Endothelial cell of umbilical vein (primary cell): Measurements from ENCODE around the gene STMN3. TPM values are rescaled to one million over a fixed set of nuclear protein-coding genes. Genes with fewer than 3 reads are reported as not detected.

ENCODE experiments used
- BruUV-seq: library from RNA; stranded (reverse); fragments of 400-500 nt; replicated peaks from 2 replicates; lab custom pipeline; 2021; lab: Mats Ljungman, UMichigan
- CTCF ChIA-PET: fragments of 300-600, 350-600 bp; sonication (Branson Sonifier 250); formaldehyde crosslinking; loops from one replicate; lab custom pipeline; 2021; ENCODE audit warnings: antibody characterized with exemption, inconsistent platforms; lab: Charles Lee
- POLR2A ChIA-PET: fragments of 300-600, 350-600 bp; sonication (Branson Sonifier 250); formaldehyde crosslinking; loops from one replicate; lab custom pipeline; 2021; ENCODE audit warnings: antibody characterized with exemption, inconsistent platforms; lab: Charles Lee
- DNase-seq: peaks from one replicate; pipeline ENCODE4 v3.0.0-alpha.2; 2011; ENCODE audit warnings: low read depth, low spot score
- FAIRE-seq: peaks from 2 replicates; lab custom pipeline; 2011; peaks lifted over from hg19 to GRCh38; lab: Jason Lieb, UNC
- H2AFZ ChIP-seq: 2 replicates; pipeline ENCODE4 v1.6.0; 2012; ENCODE audit warnings: low read depth, low read length, control low read depth, inconsistent platforms
- H3K27ac ChIP-seq: 2 replicates; pipeline ENCODE4 v1.5.1; 2011; ENCODE audit warnings: low read depth, mild to moderate bottlenecking, control low read depth, low read length, moderate library complexity; ENCODE audit not compliant: insufficient read depth
- H3K27me3 ChIP-seq, 2 experiments: 2 replicates each; pipeline versions ENCODE4 v1.6.0 to v1.6.1; 2011; ENCODE audit warnings: low read length in 2 of 2, mixed read lengths in 1 of 2; ENCODE audit not compliant: control insufficient read depth in 2 of 2, insufficient read depth in 2 of 2
- H3K36me3 ChIP-seq, 2 experiments: 2 replicates in 1 of 2; 3 replicates in 1 of 2; pipeline ENCODE4 v1.5.1; 2011; ENCODE audit warnings: low read length in 2 of 2, mild to moderate bottlenecking in 1 of 2, moderate library complexity in 1 of 2; ENCODE audit not compliant: control insufficient read depth in 2 of 2, insufficient read depth in 2 of 2; ENCODE audit errors: extremely low read depth in 1 of 2
- H3K4me1 ChIP-seq: 3 replicates; pipeline ENCODE4 v1.5.1; 2011; ENCODE audit warnings: mild to moderate bottlenecking, low read length; ENCODE audit not compliant: control insufficient read depth, insufficient read depth; ENCODE audit errors: extremely low read depth
- H3K4me2 ChIP-seq: 2 replicates; pipeline ENCODE4 v1.6.1; 2011; ENCODE audit warnings: low read length, control low read depth, mixed read lengths; ENCODE audit not compliant: insufficient read depth
- H3K4me3 ChIP-seq, 3 experiments: fragments of 200-600 bp in 1 of 3; sonication (generic), shearing (Covaris generic) in 1 of 3; replicated peaks in 1 of 3; 2 replicates each; pipeline ENCODE4 v1.5.1; 2011 to 2016; ENCODE audit warnings: control low read depth in 3 of 3, low read length in 3 of 3, mild to moderate bottlenecking in 2 of 3, inconsistent platforms in 1 of 3, low read depth in 1 of 3, moderate library complexity in 1 of 3; ENCODE audit not compliant: insufficient read depth in 1 of 3
- H3K79me2 ChIP-seq: 2 replicates; pipeline ENCODE4 v1.6.0; 2012; ENCODE audit warnings: low read length, inconsistent platforms; ENCODE audit not compliant: control insufficient read depth, insufficient read depth
- H3K9ac ChIP-seq: replicated peaks from 2 replicates; pipeline ENCODE3; 2011; ENCODE audit warnings: low read length, control low read depth; ENCODE audit not compliant: insufficient read depth; ENCODE audit errors: extremely low read depth
- H3K9me1 ChIP-seq: replicated peaks from 3 replicates; pipeline ENCODE4 v1.6.0; 2011; ENCODE audit warnings: mild to moderate bottlenecking, low read length; ENCODE audit not compliant: control insufficient read depth, insufficient read depth; ENCODE audit errors: extremely low read depth
- H3K9me3 ChIP-seq: replicated peaks from 2 replicates; pipeline ENCODE4 v1.5.1; 2012; ENCODE audit warnings: low read length, inconsistent platforms; ENCODE audit not compliant: control insufficient read depth, insufficient read depth
- H4K20me1 ChIP-seq: replicated peaks from 2 replicates; pipeline ENCODE3; 2011; ENCODE audit warnings: mild to moderate bottlenecking, low read length; ENCODE audit not compliant: control insufficient read depth, insufficient read depth; ENCODE audit errors: extremely low read depth
- EZH2 ChIP-seq: IDR thresholded peaks from 2 replicates; pipeline ENCODE4 v1.6.1; 2012; ENCODE audit warnings: borderline replicate concordance, low read depth, mild to moderate bottlenecking, moderate library complexity, low read length, inconsistent platforms; ENCODE audit not compliant: severe bottlenecking
- FOS ChIP-seq: IDR thresholded peaks from 2 replicates; pipeline ENCODE4 v1.6.1; 2011; ENCODE audit warnings: mild to moderate bottlenecking, low read length, moderate library complexity, borderline replicate concordance; ENCODE audit not compliant: insufficient read depth
- GATA2 ChIP-seq: IDR thresholded peaks from 2 replicates; pipeline ENCODE4 v1.7.0; 2011; ENCODE audit warnings: low read depth, mild to moderate bottlenecking, moderate library complexity, mixed read lengths, low read length; ENCODE audit not compliant: insufficient read length, insufficient read depth
- JUN ChIP-seq: IDR thresholded peaks from 2 replicates; pipeline ENCODE4 v1.6.1; 2011; ENCODE audit warnings: borderline replicate concordance, low read depth; ENCODE audit not compliant: insufficient read length, insufficient read depth
- POLR2A ChIP-seq: IDR thresholded peaks from 2 replicates; pipeline ENCODE4 v1.6.1; 2012; ENCODE audit warnings: low read depth, mild to moderate bottlenecking, control low read depth, low read length
- POLR2AphosphoS5 ChIP-seq: IDR thresholded peaks from 2 replicates; pipeline ENCODE4 v1.6.1; 2012; ENCODE audit warnings: low read depth, mild to moderate bottlenecking, control low read depth, low read length, moderate library complexity; ENCODE audit not compliant: insufficient read depth
- dilution Hi-C: fragments of 300-500 bp; cut with MboI; formaldehyde crosslinking; loops from one replicate; pipeline ENCODE4 v1.15.0; 2019; ENCODE audit warnings: low sequenced_read_pairs; ENCODE audit not compliant: extremely low pct_ligation_motif_present
- intact Hi-C: fragments of 100-400 bp; cut with micrococcal nuclease; formaldehyde crosslinking; loops from one replicate; pipeline ENCODE4 v1.10.0; 2022
- polyA plus RNA-seq, 4 experiments: library from polyadenylated mRNA; depleted of rRNA in 3 of 4; stranded (reverse) in 3 of 4; unstranded in 1 of 4; fragments of >200 nt; gene quantifications; 2 replicates each; pipeline versions ENCODE4 v1.2.1 to v1.2.3, GENCODE V29; 2011 to 2012; ENCODE audit warnings: missing spikeins in 1 of 4
- total RNA-seq: library from RNA; stranded (reverse); gene quantifications from 2 replicates; pipeline ENCODE4 v1.2.3, GENCODE V29; 2021
- TF ChIP-seq, protein P1 (sequence below): IDR thresholded peaks from 2 replicates; pipeline ENCODE4 v1.6.1; 2011; ENCODE audit not compliant: insufficient read depth, insufficient read length
- TF ChIP-seq, protein P2 (sequence below), 2 donors: IDR thresholded peaks; 1 replicate in 1 of 2; 2 replicates in 1 of 2; pipeline ENCODE4 v1.5.1; 2011; ENCODE audit warnings: low read length in 2 of 2, mild to moderate bottlenecking in 2 of 2, moderate library complexity in 2 of 2, control low read depth in 1 of 2, inconsistent platforms in 1 of 2, low read depth in 1 of 2; ENCODE audit not compliant: insufficient read depth in 1 of 2; ENCODE audit errors: extremely low read depth in 1 of 2

STMN3 gene
- total and polyA plus RNA-seq, 2 donors (not counting 3 experiments of a cell fraction or from before 2014, with no cell fraction given): 1.7 to 4.7 TPM

DNA sequence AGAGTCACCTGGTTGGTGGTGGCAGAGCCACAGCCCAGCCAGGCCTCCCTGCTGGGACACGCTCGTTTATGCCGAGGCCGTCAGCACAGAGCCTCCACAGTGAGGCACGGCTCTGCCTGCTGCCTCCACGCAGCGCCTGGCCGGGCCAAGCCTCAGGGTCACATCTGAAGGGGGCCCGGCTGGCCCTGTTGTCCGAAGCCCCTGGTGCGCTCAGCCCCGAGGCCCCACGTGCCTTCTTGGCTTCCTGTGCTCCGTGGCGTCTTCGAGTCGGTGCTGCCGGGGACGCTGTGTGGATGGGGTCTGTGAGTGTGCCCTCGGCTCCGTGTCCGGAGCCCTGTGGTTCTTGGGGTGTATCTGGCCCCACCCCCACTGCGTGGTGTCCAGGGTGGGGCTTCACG, 32.9 kb upstream of the STMN3 start:
- TF ChIP-seq FOS (peak; percentile 3), POLR2AphosphoS5 (no peak), POLR2A (no peak), EZH2 (no peak), JUN (no peak), GATA2 (no peak)
- TF ChIP-seq, protein P1, sequence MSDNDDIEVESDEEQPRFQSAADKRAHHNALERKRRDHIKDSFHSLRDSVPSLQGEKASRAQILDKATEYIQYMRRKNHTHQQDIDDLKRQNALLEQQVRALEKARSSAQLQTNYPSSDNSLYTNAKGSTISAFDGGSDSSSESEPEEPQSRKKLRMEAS: no peak
- TF ChIP-seq, protein P2, sequence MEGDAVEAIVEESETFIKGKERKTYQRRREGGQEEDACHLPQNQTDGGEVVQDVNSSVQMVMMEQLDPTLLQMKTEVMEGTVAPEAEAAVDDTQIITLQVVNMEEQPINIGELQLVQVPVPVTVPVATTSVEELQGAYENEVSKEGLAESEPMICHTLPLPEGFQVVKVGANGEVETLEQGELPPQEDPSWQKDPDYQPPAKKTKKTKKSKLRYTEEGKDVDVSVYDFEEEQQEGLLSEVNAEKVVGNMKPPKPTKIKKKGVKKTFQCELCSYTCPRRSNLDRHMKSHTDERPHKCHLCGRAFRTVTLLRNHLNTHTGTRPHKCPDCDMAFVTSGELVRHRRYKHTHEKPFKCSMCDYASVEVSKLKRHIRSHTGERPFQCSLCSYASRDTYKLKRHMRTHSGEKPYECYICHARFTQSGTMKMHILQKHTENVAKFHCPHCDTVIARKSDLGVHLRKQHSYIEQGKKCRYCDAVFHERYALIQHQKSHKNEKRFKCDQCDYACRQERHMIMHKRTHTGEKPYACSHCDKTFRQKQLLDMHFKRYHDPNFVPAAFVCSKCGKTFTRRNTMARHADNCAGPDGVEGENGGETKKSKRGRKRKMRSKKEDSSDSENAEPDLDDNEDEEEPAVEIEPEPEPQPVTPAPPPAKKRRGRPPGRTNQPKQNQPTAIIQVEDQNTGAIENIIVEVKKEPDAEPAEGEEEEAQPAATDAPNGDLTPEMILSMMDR (IDR thresholded peaks at IDR 0.05; ENCODE audit: extremely low read depth in 1 of 2, insufficient read depth in 1 of 2, low read depth in 1 of 2, low read length in 2 of 2): no peak
- intact Hi-C loops (loop anchor here (1.0 kb wide), 2 partner anchors 28 to 58 kb away; partner anchors contain the start of gene RTEL1), dilution Hi-C loops (no loop called here)
- Histone ChIP-seq H3K4me1 (peaks cover 56% of the 10 kb centered on the region), H3K27me3 (no peaks in the 10 kb centered on the region), H3K27ac (peak overlapping the region; percentile 79), H3K4me2 (no peak overlapping the region), H3K79me2 (peaks cover 4% of the 10 kb centered on the region), H4K20me1 (no peaks in the 10 kb centered on the region), H3K9me1 (no peaks in the 10 kb centered on the region), H3K9ac (peak overlapping the region; percentile 10), H3K36me3 (no peaks in the 10 kb centered on the region), H3K4me3 (no peak overlapping the region), H2AFZ (no peak overlapping the region), H3K9me3 (no peaks in the 10 kb centered on the region)
- ChIA-PET POLR2A (interaction anchor here (1.6 kb wide), 1 partner anchor 21 kb away, joined by 9 read pairs; the partner anchor contains the start of genes ARFRP1 and ZGPAT), CTCF (interaction anchor here (1.2 to 3.2 kb wide), 5 partner anchors 10 to 148 kb away, joined by 3 to 13 read pairs (median 5); partner anchors contain the start of genes PTK6 and TNFRSF6B)
- TSS peak; percentile 35 for BruUV-seq
- FAIRE-seq (no peak), DNase-seq (no peak)
